ENCODE measurements around the gene ANK2. TPM values are rescaled to one million over a fixed set of nuclear protein-coding genes. Genes with fewer than 3 reads are reported as not detected.

The ANK2 gene
- total RNA-seq, 2 experiments from 2014 or later: 1.7 to 3.2 TPM

DNA sequence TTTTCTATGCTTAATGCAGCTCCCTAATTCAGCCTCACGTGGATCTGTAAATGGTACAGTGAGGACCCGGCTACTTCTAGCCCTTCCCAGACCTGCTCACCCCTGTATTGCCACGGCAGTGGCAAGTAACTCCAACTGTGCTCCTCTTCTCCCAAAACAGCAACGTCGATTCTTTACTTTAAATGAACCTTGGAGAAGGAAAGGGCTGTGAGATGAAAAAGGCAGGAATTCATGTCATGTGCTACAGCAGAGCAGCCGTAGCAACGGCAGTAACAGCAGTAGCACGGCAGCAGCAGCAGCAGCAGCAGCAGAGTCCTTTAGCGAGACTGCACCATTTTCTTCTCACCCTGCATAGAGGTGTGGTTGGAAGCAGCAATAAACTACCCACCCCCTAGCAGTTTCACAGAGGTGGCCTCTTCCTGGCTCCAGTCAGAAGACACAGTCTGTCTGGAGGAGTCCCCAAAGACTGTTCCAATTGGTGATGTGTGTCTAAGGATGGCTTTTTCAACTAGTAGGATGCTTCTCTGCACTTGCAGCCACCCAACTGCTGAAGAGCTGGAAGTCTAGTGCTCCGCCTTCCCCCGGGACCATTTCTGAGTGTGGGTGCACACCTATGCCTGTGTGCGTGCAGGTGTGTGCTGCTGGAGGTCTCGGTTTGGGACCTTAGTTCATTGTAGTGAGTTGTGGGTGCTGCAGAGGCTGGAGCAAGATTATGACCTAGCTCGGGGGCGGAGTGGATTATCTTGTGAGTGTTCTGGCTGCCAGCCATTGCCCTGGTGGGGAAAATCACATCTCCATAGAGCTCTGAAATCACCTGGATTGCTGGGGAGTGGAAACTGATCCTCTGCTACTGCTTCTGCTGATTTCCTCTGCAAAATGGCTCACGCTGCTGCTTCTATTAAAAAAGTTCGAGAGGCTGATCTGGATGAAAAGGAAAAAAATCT is 67.2 kb downstream of the ANK2 start:
- ATAC-seq (no peak), DNase-seq (no peak)
- H3K27ac Mint-ChIP-seq: no peak overlapping the region
- ChIA-PET CTCF (no interaction called here), POLR2A (no interaction called here)
- TF ChIP-seq, protein P1, sequence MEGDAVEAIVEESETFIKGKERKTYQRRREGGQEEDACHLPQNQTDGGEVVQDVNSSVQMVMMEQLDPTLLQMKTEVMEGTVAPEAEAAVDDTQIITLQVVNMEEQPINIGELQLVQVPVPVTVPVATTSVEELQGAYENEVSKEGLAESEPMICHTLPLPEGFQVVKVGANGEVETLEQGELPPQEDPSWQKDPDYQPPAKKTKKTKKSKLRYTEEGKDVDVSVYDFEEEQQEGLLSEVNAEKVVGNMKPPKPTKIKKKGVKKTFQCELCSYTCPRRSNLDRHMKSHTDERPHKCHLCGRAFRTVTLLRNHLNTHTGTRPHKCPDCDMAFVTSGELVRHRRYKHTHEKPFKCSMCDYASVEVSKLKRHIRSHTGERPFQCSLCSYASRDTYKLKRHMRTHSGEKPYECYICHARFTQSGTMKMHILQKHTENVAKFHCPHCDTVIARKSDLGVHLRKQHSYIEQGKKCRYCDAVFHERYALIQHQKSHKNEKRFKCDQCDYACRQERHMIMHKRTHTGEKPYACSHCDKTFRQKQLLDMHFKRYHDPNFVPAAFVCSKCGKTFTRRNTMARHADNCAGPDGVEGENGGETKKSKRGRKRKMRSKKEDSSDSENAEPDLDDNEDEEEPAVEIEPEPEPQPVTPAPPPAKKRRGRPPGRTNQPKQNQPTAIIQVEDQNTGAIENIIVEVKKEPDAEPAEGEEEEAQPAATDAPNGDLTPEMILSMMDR (IDR thresholded peaks at IDR 0.05): no peak
- no peaks in the 10 kb centered on the region for H3K36me3 Mint-ChIP-seq (ENCODE audit: low read depth)
- H3K27me3 Mint-ChIP-seq: peaks cover 4% of the 10 kb centered on the region
- H3K4me1 Mint-ChIP-seq (ENCODE audit: low read depth): no peaks in the 10 kb centered on the region
- no peak overlapping the region for H3K4me3 Mint-ChIP-seq
- intact Hi-C loops (cut with micrococcal nuclease): no loop called here
- H3K9me3 Mint-ChIP-seq: no peaks in the 10 kb centered on the region

DNA sequence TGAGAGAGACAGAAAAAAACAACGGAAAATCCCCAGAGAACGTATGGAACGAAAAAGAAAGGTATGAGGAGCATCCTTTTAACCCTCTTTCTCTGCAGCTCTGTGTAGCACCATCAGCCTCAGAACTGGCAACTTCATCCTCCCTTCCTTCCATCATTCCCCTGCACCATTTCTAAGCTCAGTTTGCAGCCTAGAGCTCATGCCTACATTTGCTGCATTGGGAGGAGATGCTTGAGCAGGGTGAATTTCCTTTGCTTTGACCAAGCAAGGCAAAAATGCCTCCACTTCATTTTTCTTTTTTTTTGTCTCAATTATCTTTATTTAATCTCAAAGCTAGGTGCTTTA is 67.9 kb downstream of the ANK2 start:
- intact Hi-C loops (cut with micrococcal nuclease): no loop called here
- DNase-seq: no peak
- H3K27me3 Mint-ChIP-seq: peaks cover 4% of the 10 kb centered on the region
- ChIA-PET POLR2A (no interaction called here), CTCF (no interaction called here)
- no peak overlapping the region for H3K4me3 Mint-ChIP-seq
- TF ChIP-seq, protein P1 (IDR thresholded peaks at IDR 0.05): no peak
- no peak overlapping the region for H3K27ac Mint-ChIP-seq
- H3K4me1 Mint-ChIP-seq (ENCODE audit: low read depth): no peaks in the 10 kb centered on the region
- no peak for ATAC-seq
- H3K9me3 Mint-ChIP-seq: no peaks in the 10 kb centered on the region
- H3K36me3 Mint-ChIP-seq (ENCODE audit: low read depth): no peaks in the 10 kb centered on the region

DNA sequence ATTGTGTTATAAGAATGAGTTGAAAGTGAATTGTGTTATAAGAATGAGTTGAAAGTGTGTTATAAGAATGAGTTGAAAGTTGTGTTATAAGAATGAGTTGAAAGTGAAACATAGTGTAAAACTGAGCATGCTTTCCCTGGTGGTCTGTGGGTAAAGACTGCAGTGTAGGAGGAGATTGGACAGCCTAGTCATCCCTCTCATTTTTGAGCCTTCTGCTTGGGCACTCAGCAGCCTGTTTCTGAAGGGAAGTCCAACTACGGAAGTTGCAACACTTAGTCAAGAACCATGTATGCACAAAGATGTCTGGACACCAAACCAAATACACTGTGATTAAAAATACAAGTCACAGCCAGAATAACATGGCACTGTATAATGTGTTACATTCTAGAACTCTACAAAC is 72.6 kb downstream of the ANK2 start:
- Mint-ChIP-seq H3K4me3 (no peak overlapping the region), H3K4me1 (ENCODE audit: low read depth) (no peaks in the 10 kb centered on the region), H3K9me3 (no peaks in the 10 kb centered on the region), H3K27ac (no peak overlapping the region), H3K27me3 (peaks cover 3% of the 10 kb centered on the region), H3K36me3 (ENCODE audit: low read depth) (no peaks in the 10 kb centered on the region)
- ChIA-PET CTCF (no interaction called here), POLR2A (no interaction called here)
- TF ChIP-seq, protein P1 (IDR thresholded peaks at IDR 0.05): no peak
- no peak for ATAC-seq
- no peak for DNase-seq
- intact Hi-C loops (cut with micrococcal nuclease): no loop called here

DNA sequence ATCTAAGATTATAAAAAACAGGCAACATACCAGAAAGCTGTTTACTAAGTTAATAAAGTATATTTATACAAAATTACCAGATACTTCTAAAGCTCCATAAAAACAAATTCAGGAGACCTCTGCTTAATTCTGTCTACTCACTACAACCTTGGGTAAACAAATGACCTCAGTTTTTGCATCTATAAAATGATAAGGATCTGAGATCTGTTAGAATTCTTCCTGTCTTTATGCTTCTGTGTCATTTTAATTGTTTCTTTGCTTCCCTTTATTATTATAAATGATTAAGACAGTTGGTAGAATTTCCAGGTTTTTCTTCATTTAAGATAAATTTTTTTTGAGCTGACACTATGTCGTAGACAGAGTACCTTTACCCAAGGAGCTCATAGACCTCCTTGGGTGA is 76.0 kb downstream of the ANK2 start:
- intact Hi-C loops (cut with micrococcal nuclease): no loop called here
- H3K9me3 Mint-ChIP-seq: no peaks in the 10 kb centered on the region

DNA sequence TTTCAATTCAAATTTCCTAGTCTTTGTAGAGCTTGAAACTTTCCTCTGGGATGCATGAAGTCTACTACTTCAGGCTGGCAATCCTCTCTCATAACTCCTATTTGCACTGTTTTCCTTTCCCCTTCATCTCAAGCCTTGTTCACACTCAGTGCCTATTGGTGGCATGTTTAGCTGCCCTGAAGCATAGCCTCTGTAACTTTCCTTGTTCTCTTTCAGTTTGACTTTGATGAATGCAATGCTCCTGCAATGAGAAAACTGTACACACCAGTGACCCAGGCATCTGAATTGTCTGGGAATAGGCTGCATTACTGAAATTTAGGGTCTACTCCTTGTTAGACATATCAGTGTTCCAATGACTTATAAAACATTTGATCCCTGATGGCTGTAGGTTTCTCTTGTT is 81.7 kb downstream of the ANK2 start:
- intact Hi-C loops (cut with micrococcal nuclease): no loop called here
- Mint-ChIP-seq H3K4me3 (no peak overlapping the region), H3K4me1 (ENCODE audit: low read depth) (no peaks in the 10 kb centered on the region), H3K27me3 (peaks cover 4% of the 10 kb centered on the region), H3K36me3 (ENCODE audit: low read depth) (no peaks in the 10 kb centered on the region), H3K27ac (no peak overlapping the region), H3K9me3 (no peaks in the 10 kb centered on the region)
- ATAC-seq (no peak), DNase-seq (no peak)
- ChIA-PET POLR2A (no interaction called here), CTCF (no interaction called here)
- TF ChIP-seq, protein P1 (IDR thresholded peaks at IDR 0.05): no peak

More for the DNA sequence above, 76.0 kb downstream of the ANK2 start:
- Mint-ChIP-seq H3K27ac (no peak overlapping the region), H3K4me1 (ENCODE audit: low read depth) (no peaks in the 10 kb centered on the region), H3K4me3 (no peak overlapping the region), H3K36me3 (ENCODE audit: low read depth) (no peaks in the 10 kb centered on the region), H3K27me3 (peaks cover 5% of the 10 kb centered on the region)
- TF ChIP-seq, protein P1 (IDR thresholded peaks at IDR 0.05): no peak
- DNase-seq: no peak
- ATAC-seq: no peak
- ChIA-PET POLR2A (no interaction called here), CTCF (interaction anchor here (1.0 kb wide), 1 partner anchor 20 kb away, joined by 3 read pairs; no protein-coding TSS in a partner anchor)

All from activated CD8-positive, alpha-beta T cell treated with anti-CD3 and anti-CD28 coated beads for 36 hours (primary cell).